22Rv1 (cell line): Measurements from ENCODE around the gene KLHL11.

ENCODE experiments used
- CTCF ChIP-seq: fragments of 450-650 bp; IDR thresholded peaks from 2 replicates; pipeline ENCODE4 v1.5.1; 2017; ENCODE audit warnings: mild to moderate bottlenecking
- ZFX ChIP-seq: fragments of 450-650 bp; IDR thresholded peaks from 2 replicates; pipeline ENCODE4 v1.6.1; 2017; ENCODE audit warnings: antibody characterized with exemption, borderline replicate concordance

- TF ChIP-seq CTCF (no peak), ZFX (no peak)
Measured at GRCh38 chr17:41868568-41868967, 3.3 kb upstream of the KLHL11 start.
